HepG2 (cell line): ENCODE results near the gene ANLN. TPM values are rescaled to one million over a fixed set of nuclear protein-coding genes. Genes with fewer than 3 reads are reported as not detected.

Experiments
- BORCS8-MEF2B ChIP-seq: sonication (generic); formaldehyde crosslinking; IDR thresholded peaks from 2 replicates; pipeline ENCODE4 v1.8.0; 2022; ENCODE audit warnings: mild to moderate bottlenecking, missing genetic modification reagents
- DMAP1 ChIP-seq: IDR thresholded peaks from 2 replicates; pipeline ENCODE4 v1.6.1; 2016
- GATAD2A ChIP-seq: IDR thresholded peaks from 2 replicates; pipeline ENCODE4 v1.6.1; 2016
- JDP2 ChIP-seq: sonication (generic); formaldehyde crosslinking; IDR thresholded peaks from 2 replicates; pipeline ENCODE4 v1.8.1; 2022; ENCODE audit warnings: missing genetic modification reagents, borderline replicate concordance
- KDM6A ChIP-seq: IDR thresholded peaks from 2 replicates; pipeline ENCODE4 v1.6.1; 2016; ENCODE audit warnings: low read depth
- SALL1 ChIP-seq: sonication (generic); formaldehyde crosslinking; IDR thresholded peaks from 2 replicates; pipeline ENCODE4 v1.8.0; 2022; ENCODE audit warnings: mild to moderate bottlenecking, missing genetic modification reagents
- SAP130 ChIP-seq: IDR thresholded peaks from 2 replicates; pipeline ENCODE4 v1.6.1; 2016; ENCODE audit warnings: low read depth
- SP140L ChIP-seq: sonication (generic); formaldehyde crosslinking; IDR thresholded peaks from 2 replicates; pipeline ENCODE4 v1.4.0; 2020; ENCODE audit warnings: missing genetic modification reagents, borderline replicate concordance
- THAP11 ChIP-seq: IDR thresholded peaks from 2 replicates; pipeline ENCODE4 v1.6.1; 2016; ENCODE audit warnings: missing biosample characterization, missing genetic modification reagents
- TSC22D2 ChIP-seq: sonication (generic); formaldehyde crosslinking; IDR thresholded peaks from 2 replicates; pipeline ENCODE4 v1.5.1; 2020; ENCODE audit warnings: missing genetic modification reagents, mild to moderate bottlenecking, borderline replicate concordance
- ZKSCAN8 ChIP-seq: IDR thresholded peaks from 2 replicates; pipeline ENCODE4 v1.6.1; 2016; ENCODE audit warnings: borderline replicate concordance, missing genetic modification reagents, missing compliant biosample characterization
- ZNF292 ChIP-seq: sonication (generic); formaldehyde crosslinking; IDR thresholded peaks from 2 replicates; pipeline ENCODE4 v1.8.1; 2022; ENCODE audit warnings: mild to moderate bottlenecking, low read depth, missing genetic modification reagents, borderline replicate concordance
- ZNF367 ChIP-seq: sonication (generic); formaldehyde crosslinking; IDR thresholded peaks from 2 replicates; pipeline ENCODE4 v1.4.0; 2020; ENCODE audit warnings: missing genetic modification reagents, borderline replicate concordance
- ZNF496 ChIP-seq: sonication (generic); formaldehyde crosslinking; IDR thresholded peaks from 2 replicates; pipeline ENCODE4 v1.8.1; 2023; ENCODE audit warnings: mild to moderate bottlenecking, moderate library complexity, missing genetic modification reagents; ENCODE audit not compliant: insufficient replicate concordance
- polyA plus RNA-seq, 8 experiments: library from polyadenylated mRNA; depleted of rRNA in 3 of 8; stranded (reverse) in 7 of 8; unstranded in 1 of 8; fragments of >200 nt; fragmentation: Illumina TruSeq in 4 of 8; extraction: Trizol in 4 of 8; gene quantifications; 2 replicates each; pipeline versions ENCODE4 v1.2.1 to v1.2.3, GENCODE V29; 2011 to 2016; ENCODE audit warnings: low read depth in 4 of 8, missing spikeins in 1 of 8, mixed read lengths in 1 of 8; ENCODE audit not compliant: insufficient read depth in 1 of 8
- total RNA-seq, 5 experiments: library from RNA; depleted of rRNA; stranded (reverse); fragments of >200 nt; fragmentation: Illumina TruSeq; extraction: Trizol; gene quantifications; 2 replicates each; pipeline ENCODE4 v1.2.3, GENCODE V29; 2016; ENCODE audit warnings: low read depth in 1 of 5
- TF ChIP-seq, protein P1 (sequence below): IDR thresholded peaks from 2 replicates; pipeline ENCODE4 v1.6.1; 2018; ENCODE audit warnings: missing genetic modification reagents, mild to moderate bottlenecking, missing compliant biosample characterization
- TF ChIP-seq, protein P2 (sequence below): sonication (generic); formaldehyde crosslinking; conservative IDR thresholded peaks from 2 replicates; pipeline ENCODE4 v1.8.0; 2022; ENCODE audit warnings: missing genetic modification reagents
- TF ChIP-seq, protein P3 (sequence below): sonication (generic); formaldehyde crosslinking; IDR thresholded peaks from 2 replicates; pipeline ENCODE4 v1.4.0; 2020; ENCODE audit warnings: missing genetic modification reagents
- TF ChIP-seq, protein P4 (sequence below): sonication (generic); formaldehyde crosslinking; IDR thresholded peaks from 2 replicates; pipeline ENCODE4 v1.8.1; 2023; ENCODE audit warnings: mild to moderate bottlenecking, missing genetic modification reagents
- TF ChIP-seq, protein P5 (sequence below): sonication (generic); formaldehyde crosslinking; IDR thresholded peaks from 2 replicates; pipeline ENCODE4 v1.5.1; 2020; ENCODE audit warnings: missing genetic modification reagents, mild to moderate bottlenecking, borderline replicate concordance
- TF ChIP-seq, protein P6 (sequence below): sonication (generic); formaldehyde crosslinking; IDR thresholded peaks from 2 replicates; pipeline ENCODE4 v1.4.0; 2020; ENCODE audit warnings: missing genetic modification reagents

The ANLN gene
- total and polyA plus RNA-seq, 2 of the 13 experiments (the other 11 are each of a cell fraction or from before 2014, with no cell fraction given) = 20.0 to 72.0 TPM

DNA sequence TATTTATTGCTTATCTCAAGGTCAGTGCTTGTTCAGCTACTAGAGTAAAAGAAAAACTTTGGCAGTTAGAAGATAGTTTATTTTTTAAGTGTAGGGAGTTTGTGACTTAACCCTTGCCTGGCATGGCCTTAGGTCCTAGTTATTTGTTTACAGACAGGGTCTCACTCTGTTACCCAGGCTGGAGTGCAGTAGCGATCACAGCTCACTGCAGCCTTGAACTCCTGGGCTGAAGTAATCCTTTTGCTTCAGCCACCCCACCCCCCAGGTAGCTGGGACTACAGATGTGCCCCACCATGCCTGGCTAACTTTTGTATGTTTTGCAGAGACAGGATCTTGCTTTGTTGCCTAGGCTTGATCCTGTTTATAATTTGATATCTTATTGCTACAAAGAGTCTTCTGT is 4.2 kb downstream of the ANLN start (continued):
- TF ChIP-seq, protein P1, sequence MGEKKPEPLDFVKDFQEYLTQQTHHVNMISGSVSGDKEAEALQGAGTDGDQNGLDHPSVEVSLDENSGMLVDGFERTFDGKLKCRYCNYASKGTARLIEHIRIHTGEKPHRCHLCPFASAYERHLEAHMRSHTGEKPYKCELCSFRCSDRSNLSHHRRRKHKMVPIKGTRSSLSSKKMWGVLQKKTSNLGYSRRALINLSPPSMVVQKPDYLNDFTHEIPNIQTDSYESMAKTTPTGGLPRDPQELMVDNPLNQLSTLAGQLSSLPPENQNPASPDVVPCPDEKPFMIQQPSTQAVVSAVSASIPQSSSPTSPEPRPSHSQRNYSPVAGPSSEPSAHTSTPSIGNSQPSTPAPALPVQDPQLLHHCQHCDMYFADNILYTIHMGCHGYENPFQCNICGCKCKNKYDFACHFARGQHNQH (CRISPR knock-in tag) = peak; percentile 34; the same call in 1 of the 2 replicates
- TF ChIP-seq SAP130 (CRISPR knock-in tag) (peak; percentile 65; the same call in 1 of the 2 replicates), ZNF496 (CRISPR knock-in tag) (no peak), KDM6A (CRISPR knock-in tag) (peak; percentile 32; the same call in 1 of the 2 replicates), JDP2 (CRISPR knock-in tag) (no peak), ZNF292 (CRISPR knock-in tag) (peak; percentile 74; the same call in 1 of the 2 replicates), SP140L (peak; percentile 30; the same call in 1 of the 2 replicates), ZKSCAN8 (CRISPR knock-in tag) (0 out of 2 replicates have a peak, but pooled peaks have one; percentile 22), SALL1 (peak; percentile 83), THAP11 (peak; percentile 60), BORCS8-MEF2B (CRISPR knock-in tag) (0 out of 2 replicates have a peak, but pooled peaks have one; percentile 54), DMAP1 (CRISPR knock-in tag) (peak; percentile 62; the same call in 1 of the 2 replicates), ZNF367 (CRISPR knock-in tag) (no peak), GATAD2A (CRISPR knock-in tag) (peak; percentile 71), TSC22D2 (CRISPR knock-in tag) (0 out of 2 replicates have a peak, but pooled peaks have one; percentile 27)
- TF ChIP-seq, protein P2, sequence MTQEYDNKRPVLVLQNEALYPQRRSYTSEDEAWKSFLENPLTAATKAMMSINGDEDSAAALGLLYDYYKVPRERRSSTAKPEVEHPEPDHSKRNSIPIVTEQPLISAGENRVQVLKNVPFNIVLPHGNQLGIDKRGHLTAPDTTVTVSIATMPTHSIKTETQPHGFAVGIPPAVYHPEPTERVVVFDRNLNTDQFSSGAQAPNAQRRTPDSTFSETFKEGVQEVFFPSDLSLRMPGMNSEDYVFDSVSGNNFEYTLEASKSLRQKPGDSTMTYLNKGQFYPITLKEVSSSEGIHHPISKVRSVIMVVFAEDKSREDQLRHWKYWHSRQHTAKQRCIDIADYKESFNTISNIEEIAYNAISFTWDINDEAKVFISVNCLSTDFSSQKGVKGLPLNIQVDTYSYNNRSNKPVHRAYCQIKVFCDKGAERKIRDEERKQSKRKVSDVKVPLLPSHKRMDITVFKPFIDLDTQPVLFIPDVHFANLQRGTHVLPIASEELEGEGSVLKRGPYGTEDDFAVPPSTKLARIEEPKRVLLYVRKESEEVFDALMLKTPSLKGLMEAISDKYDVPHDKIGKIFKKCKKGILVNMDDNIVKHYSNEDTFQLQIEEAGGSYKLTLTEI = no peak
- TF ChIP-seq, protein P3, sequence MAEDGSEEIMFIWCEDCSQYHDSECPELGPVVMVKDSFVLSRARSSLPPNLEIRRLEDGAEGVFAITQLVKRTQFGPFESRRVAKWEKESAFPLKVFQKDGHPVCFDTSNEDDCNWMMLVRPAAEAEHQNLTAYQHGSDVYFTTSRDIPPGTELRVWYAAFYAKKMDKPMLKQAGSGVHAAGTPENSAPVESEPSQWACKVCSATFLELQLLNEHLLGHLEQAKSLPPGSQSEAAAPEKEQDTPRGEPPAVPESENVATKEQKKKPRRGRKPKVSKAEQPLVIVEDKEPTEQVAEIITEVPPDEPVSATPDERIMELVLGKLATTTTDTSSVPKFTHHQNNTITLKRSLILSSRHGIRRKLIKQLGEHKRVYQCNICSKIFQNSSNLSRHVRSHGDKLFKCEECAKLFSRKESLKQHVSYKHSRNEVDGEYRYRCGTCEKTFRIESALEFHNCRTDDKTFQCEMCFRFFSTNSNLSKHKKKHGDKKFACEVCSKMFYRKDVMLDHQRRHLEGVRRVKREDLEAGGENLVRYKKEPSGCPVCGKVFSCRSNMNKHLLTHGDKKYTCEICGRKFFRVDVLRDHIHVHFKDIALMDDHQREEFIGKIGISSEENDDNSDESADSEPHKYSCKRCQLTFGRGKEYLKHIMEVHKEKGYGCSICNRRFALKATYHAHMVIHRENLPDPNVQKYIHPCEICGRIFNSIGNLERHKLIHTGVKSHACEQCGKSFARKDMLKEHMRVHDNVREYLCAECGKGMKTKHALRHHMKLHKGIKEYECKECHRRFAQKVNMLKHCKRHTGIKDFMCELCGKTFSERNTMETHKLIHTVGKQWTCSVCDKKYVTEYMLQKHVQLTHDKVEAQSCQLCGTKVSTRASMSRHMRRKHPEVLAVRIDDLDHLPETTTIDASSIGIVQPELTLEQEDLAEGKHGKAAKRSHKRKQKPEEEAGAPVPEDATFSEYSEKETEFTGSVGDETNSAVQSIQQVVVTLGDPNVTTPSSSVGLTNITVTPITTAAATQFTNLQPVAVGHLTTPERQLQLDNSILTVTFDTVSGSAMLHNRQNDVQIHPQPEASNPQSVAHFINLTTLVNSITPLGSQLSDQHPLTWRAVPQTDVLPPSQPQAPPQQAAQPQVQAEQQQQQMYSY = no peak
- TF ChIP-seq, protein P4, sequence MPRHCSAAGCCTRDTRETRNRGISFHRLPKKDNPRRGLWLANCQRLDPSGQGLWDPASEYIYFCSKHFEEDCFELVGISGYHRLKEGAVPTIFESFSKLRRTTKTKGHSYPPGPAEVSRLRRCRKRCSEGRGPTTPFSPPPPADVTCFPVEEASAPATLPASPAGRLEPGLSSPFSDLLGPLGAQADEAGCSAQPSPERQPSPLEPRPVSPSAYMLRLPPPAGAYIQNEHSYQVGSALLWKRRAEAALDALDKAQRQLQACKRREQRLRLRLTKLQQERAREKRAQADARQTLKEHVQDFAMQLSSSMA (CRISPR knock-in tag) = 0 out of 2 replicates have a peak, but pooled peaks have one; percentile 36
- TF ChIP-seq, protein P5, sequence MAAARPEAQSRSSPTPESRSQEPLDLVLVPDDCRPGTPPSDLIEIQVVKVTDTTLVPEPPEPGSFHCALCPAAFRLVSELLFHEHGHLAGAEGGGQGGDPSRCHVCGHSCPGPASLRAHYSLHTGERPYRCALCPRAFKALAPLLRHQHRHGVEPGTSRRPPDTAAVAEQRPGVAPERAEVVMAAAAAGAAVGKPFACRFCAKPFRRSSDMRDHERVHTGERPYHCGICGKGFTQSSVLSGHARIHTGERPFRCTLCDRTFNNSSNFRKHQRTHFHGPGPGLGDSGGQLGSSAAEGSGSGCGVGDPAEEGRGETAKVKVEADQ (CRISPR knock-in tag) = peak; percentile 35; the same call in 1 of the 2 replicates
- TF ChIP-seq, protein P6, sequence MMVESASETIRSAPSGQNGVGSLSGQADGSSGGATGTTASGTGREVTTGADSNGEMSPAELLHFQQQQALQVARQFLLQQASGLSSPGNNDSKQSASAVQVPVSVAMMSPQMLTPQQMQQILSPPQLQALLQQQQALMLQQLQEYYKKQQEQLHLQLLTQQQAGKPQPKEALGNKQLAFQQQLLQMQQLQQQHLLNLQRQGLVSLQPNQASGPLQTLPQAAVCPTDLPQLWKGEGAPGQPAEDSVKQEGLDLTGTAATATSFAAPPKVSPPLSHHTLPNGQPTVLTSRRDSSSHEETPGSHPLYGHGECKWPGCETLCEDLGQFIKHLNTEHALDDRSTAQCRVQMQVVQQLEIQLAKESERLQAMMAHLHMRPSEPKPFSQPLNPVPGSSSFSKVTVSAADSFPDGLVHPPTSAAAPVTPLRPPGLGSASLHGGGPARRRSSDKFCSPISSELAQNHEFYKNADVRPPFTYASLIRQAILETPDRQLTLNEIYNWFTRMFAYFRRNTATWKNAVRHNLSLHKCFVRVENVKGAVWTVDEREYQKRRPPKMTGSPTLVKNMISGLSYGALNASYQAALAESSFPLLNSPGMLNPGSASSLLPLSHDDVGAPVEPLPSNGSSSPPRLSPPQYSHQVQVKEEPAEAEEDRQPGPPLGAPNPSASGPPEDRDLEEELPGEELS (CRISPR knock-in tag) = peak; percentile 47; the same call in 1 of the 2 replicates
